Measurements from ENCODE around the gene TAF11. TPM values are rescaled to one million over a fixed set of nuclear protein-coding genes. Genes with fewer than 3 reads are reported as not detected.
"Not testable (repeated sequence)": the region's sequence is repeated elsewhere in the genome, so short reads cannot be mapped to it uniquely, and the experiment has no call there.

Gene TAF11
- total and polyA plus RNA-seq, 2 donors, result 34.8 to 62.4 TPM

DNA sequence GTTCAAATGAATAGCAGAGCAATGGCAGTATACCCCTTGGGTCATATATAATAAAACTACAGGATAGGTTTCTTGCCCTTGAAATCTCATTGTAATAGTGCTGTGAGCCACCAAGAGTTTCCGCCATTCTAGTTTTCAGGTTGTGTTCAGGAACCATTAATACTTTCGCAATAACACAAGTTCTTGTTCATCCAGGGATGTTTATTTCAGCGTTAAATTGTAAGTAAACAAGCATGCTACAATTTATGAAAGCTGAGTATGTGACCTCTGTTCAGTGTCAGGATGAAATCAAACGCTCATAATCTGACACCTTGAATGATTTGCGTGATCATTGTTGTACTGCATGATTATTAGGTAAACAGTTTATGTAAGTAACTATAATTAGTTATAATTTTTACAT, 24.0 kb upstream of the TAF11 start:
- WGBS, result 97% methylated on average over 5 of the region's 5 CpGs
- Histone ChIP-seq H3K27ac (ENCODE audit: low read depth in 1 of 2, low read length in 1 of 2) (no peak overlapping the region), H3K9me3 (ENCODE audit: control insufficient read depth in 2 of 2, insufficient read depth in 1 of 2, low read length in 1 of 2) (no peaks in the 10 kb centered on the region), H3K4me1 (ENCODE audit: control insufficient read depth in 2 of 2, insufficient read depth in 2 of 2, low read length in 2 of 2) (peaks cover 0 to 5% of the 10 kb centered on the region in 2 donors), H3K36me3 (ENCODE audit: control insufficient read depth in 2 of 2, insufficient read depth in 2 of 2, low read length in 1 of 2) (no peaks in the 10 kb centered on the region), H3K4me3 (ENCODE audit: low read length in 2 of 2) (no peak overlapping the region), H3K27me3 (ENCODE audit: control insufficient read depth in 2 of 2, insufficient read depth in 1 of 2, low read length in 1 of 2) (no peaks in the 10 kb centered on the region)
- no peak for DNase-seq (ENCODE audit: low read depth in 6 of 9, low spot score in 9 of 9)

DNA sequence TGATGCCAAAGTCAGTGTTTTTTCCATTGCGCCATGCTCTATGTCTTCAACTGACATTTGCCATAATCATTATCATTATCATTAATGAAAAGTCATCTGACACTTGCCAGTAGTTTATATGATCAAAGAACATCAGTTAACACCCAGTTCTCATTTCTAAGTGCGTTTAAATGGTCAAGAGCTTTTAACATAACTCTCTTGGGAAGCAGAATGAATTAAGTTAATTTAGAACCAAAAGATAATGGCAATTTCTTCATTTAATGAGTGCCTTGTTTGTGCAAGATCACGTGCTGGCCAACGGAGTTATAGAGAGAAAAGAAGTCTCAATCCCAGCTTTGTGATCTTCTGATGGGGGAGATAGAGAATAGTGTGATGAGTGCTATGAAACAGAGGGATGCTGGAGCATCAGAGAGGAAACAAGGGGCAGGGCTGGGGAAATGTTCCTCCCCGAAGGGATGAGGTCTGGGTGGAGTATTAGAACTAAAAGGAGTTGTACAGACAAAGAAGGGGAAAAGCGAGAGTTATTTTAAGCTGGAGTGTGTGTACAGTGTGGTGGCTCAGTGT, 21.6 kb upstream of the TAF11 start:
- DNase-seq (ENCODE audit: low read depth in 6 of 9, low spot score in 9 of 9), result no peak
- Histone ChIP-seq H3K36me3 (ENCODE audit: control insufficient read depth in 2 of 2, insufficient read depth in 2 of 2, low read length in 1 of 2) (no peaks in the 10 kb centered on the region), H3K4me3 (ENCODE audit: low read length in 2 of 2) (no peak overlapping the region), H3K9me3 (ENCODE audit: control insufficient read depth in 2 of 2, insufficient read depth in 1 of 2, low read length in 1 of 2) (no peaks in the 10 kb centered on the region), H3K4me1 (ENCODE audit: control insufficient read depth in 2 of 2, insufficient read depth in 2 of 2, low read length in 2 of 2) (peaks cover 0 to 5% of the 10 kb centered on the region in 2 donors), H3K27me3 (ENCODE audit: control insufficient read depth in 2 of 2, insufficient read depth in 1 of 2, low read length in 1 of 2) (no peaks in the 10 kb centered on the region), H3K27ac (ENCODE audit: low read depth in 1 of 2, low read length in 1 of 2) (no peak overlapping the region)
- WGBS, result 97% methylated on average over 6 of the region's 6 CpGs

DNA sequence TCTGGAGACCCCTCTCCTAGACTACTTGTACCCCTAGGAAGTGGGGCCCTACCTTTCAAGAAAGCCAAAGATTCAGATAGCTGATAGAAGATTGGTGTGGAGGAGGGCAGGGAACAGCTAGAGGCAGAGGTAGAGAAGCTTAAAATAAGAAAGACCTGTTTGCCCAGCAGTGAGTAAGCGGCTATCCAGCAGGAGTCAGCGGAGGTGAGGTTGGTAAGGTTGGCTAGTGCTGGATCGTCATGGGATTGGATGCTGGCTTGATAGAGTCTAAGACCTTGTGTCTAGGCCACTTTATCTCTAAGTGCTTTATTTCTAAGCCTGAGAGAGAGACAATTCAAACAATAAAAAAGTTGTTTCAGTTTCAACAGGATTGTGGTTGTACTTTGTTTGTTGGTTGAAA, 20.4 kb upstream of the TAF11 start:
- Histone ChIP-seq H3K36me3 (ENCODE audit: control insufficient read depth in 2 of 2, insufficient read depth in 2 of 2, low read length in 1 of 2) (no peaks in the 10 kb centered on the region), H3K9me3 (ENCODE audit: control insufficient read depth in 2 of 2, insufficient read depth in 1 of 2, low read length in 1 of 2) (no peaks in the 10 kb centered on the region), H3K4me3 (ENCODE audit: low read length in 2 of 2) (no peak overlapping the region), H3K27me3 (ENCODE audit: control insufficient read depth in 2 of 2, insufficient read depth in 1 of 2, low read length in 1 of 2) (no peaks in the 10 kb centered on the region), H3K4me1 (ENCODE audit: control insufficient read depth in 2 of 2, insufficient read depth in 2 of 2, low read length in 2 of 2) (peaks cover 0 to 5% of the 10 kb centered on the region in 2 donors), H3K27ac (ENCODE audit: low read depth in 1 of 2, low read length in 1 of 2) (no peak overlapping the region)
- 98% methylated on average over 3 of the region's 3 CpGs for WGBS
- DNase-seq (ENCODE audit: low read depth in 6 of 9, low spot score in 9 of 9), result no peak

DNA sequence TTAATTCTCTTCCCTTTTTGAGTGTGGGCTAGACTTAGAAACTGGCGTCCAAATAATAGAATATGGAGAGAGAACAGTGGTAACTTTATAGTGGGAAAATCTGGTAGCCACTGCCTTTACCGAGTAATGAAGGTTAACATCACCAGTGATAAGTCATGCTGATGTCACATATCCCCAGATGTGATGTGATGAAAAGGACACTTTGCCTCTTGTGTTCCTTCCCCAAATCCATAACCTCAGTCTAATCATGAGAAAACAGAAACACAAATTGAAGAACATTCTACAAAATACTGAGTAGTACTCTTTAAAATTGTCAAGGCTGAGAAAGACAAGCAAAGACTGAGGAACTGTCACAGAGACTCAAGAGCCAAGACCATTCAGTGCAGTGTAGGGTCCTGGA, 19.0 kb upstream of the TAF11 start:
- Histone ChIP-seq H3K27ac (ENCODE audit: low read depth in 1 of 2, low read length in 1 of 2) (no peak overlapping the region), H3K9me3 (ENCODE audit: control insufficient read depth in 2 of 2, insufficient read depth in 1 of 2, low read length in 1 of 2) (no peaks in the 10 kb centered on the region), H3K4me3 (ENCODE audit: low read length in 2 of 2) (no peak overlapping the region), H3K4me1 (ENCODE audit: control insufficient read depth in 2 of 2, insufficient read depth in 2 of 2, low read length in 2 of 2) (no peaks in the 10 kb centered on the region), H3K36me3 (ENCODE audit: control insufficient read depth in 2 of 2, insufficient read depth in 2 of 2, low read length in 1 of 2) (no peaks in the 10 kb centered on the region), H3K27me3 (ENCODE audit: control insufficient read depth in 2 of 2, insufficient read depth in 1 of 2, low read length in 1 of 2) (no peaks in the 10 kb centered on the region)
- DNase-seq (ENCODE audit: low read depth in 6 of 9, low spot score in 9 of 9), result no peak
- WGBS, result 100% methylated on average over 2 of the region's 2 CpGs

DNA sequence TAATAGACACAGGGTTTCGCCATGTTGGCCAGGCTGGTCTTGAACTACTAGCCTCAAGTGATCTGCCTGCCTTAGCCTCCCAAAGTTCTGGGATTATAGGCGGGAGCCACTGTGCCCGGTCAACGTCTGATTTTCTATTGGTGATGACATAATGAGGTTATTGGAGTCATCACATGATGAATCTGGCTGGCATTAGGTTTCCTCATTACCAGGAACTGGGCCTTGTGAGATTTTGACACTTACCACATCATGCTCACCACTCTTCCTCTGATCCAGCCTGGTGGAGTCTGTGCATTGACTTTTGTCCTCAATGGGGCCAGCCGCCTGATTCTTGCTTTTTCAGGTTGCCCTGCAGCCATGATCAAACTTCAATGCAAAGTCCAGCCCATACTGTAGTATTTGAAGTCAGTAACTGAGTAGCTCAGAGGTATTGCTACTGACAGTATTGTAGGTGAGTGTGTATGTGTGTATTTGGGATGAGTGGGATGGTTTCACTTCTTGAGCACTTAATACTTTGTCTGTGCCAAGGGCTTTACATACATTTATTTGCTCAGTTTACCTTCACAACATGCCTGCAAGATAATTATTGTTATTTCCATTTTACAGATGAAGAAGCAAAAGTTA, 17.3 kb upstream of the TAF11 start:
- no peak for DNase-seq (ENCODE audit: low read depth in 6 of 9, low spot score in 9 of 9)
- H3K9me3 ChIP-seq (ENCODE audit: control insufficient read depth in 2 of 2, insufficient read depth in 1 of 2, low read length in 1 of 2), result no peaks in the 10 kb centered on the region
- no peaks in the 10 kb centered on the region for H3K4me1 ChIP-seq (ENCODE audit: control insufficient read depth in 2 of 2, insufficient read depth in 2 of 2, low read length in 2 of 2)
- H3K27ac ChIP-seq (ENCODE audit: low read depth in 1 of 2, low read length in 1 of 2), result no peak overlapping the region
- no peaks in the 10 kb centered on the region for H3K27me3 ChIP-seq (ENCODE audit: control insufficient read depth in 2 of 2, insufficient read depth in 1 of 2, low read length in 1 of 2)
- no peak overlapping the region for H3K4me3 ChIP-seq (ENCODE audit: low read length in 2 of 2)
- WGBS, result 89% methylated on average over 5 of the region's 5 CpGs
- no peaks in the 10 kb centered on the region for H3K36me3 ChIP-seq (ENCODE audit: control insufficient read depth in 2 of 2, insufficient read depth in 2 of 2, low read length in 1 of 2)

DNA sequence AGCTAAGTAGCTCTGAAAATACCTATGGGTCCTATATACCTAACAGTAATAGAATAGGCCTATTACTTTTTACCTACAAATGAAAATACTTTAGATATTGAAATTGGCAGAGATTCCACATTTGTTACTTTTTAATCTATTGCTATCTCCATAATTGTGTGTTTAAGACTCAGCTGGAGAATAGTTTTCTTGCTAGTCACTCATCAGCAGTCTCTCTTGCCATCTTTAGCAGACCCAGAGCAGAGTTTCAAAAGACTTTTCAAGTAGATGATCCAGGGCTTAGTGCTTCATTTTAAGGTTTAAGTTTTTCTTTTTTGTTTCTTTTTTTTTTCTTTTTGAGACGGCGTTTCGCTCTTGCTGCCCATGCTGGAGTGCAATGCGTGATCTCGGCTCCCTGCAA, 14.1 kb upstream of the TAF11 start:
- 98% methylated on average over 5 of the region's 5 CpGs for WGBS
- Histone ChIP-seq H3K9me3 (ENCODE audit: control insufficient read depth in 2 of 2, insufficient read depth in 1 of 2, low read length in 1 of 2) (no peaks in the 10 kb centered on the region), H3K36me3 (ENCODE audit: control insufficient read depth in 2 of 2, insufficient read depth in 2 of 2, low read length in 1 of 2) (no peaks in the 10 kb centered on the region), H3K4me3 (ENCODE audit: low read length in 2 of 2) (no peak overlapping the region), H3K27me3 (ENCODE audit: control insufficient read depth in 2 of 2, insufficient read depth in 1 of 2, low read length in 1 of 2) (no peaks in the 10 kb centered on the region), H3K27ac (ENCODE audit: low read depth in 1 of 2, low read length in 1 of 2) (no peak overlapping the region), H3K4me1 (ENCODE audit: control insufficient read depth in 2 of 2, insufficient read depth in 2 of 2, low read length in 2 of 2) (no peaks in the 10 kb centered on the region)
- DNase-seq (ENCODE audit: low read depth in 6 of 9, low spot score in 9 of 9), result no peak

DNA sequence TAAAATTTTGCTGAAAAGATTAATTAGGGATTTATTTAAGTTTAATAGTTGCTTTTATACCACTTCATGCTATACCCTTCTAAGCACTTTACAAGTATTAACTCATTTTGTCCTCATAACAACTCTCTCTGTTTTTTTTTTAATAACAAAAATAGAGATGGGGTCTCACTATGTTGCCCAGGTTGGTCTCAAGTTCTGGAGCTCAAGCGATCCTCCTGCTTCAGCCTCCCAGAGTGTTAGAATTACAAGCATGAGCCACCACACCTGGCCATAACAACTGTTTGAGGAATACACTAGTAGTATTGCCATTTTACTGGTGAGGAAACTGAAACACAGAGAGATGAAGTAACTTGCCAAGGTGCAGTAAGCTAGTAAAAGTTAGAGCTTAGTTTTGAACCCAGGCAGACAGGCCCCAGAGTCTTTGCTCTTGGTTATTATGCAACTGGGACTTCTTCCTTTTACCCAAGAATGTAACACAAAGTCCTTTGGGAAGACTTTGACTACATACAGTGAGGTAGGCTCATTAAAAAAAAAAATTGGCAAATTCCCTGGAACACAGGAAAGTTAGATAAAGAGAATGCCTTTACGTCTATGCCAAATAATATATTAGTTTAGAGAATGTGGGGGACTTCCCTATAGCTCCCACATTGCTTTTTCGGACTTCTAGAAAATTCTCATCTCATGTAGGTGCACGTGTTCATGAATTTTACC, 12.6 kb upstream of the TAF11 start:
- Histone ChIP-seq H3K27me3 (ENCODE audit: control insufficient read depth in 2 of 2, insufficient read depth in 1 of 2, low read length in 1 of 2) (no peaks in the 10 kb centered on the region), H3K27ac (ENCODE audit: low read depth in 1 of 2, low read length in 1 of 2) (no peak overlapping the region), H3K4me1 (ENCODE audit: control insufficient read depth in 2 of 2, insufficient read depth in 2 of 2, low read length in 2 of 2) (no peaks in the 10 kb centered on the region), H3K4me3 (ENCODE audit: low read length in 2 of 2) (no peak overlapping the region), H3K9me3 (ENCODE audit: control insufficient read depth in 2 of 2, insufficient read depth in 1 of 2, low read length in 1 of 2) (no peaks in the 10 kb centered on the region), H3K36me3 (ENCODE audit: control insufficient read depth in 2 of 2, insufficient read depth in 2 of 2, low read length in 1 of 2) (no peaks in the 10 kb centered on the region)
- DNase-seq (ENCODE audit: low read depth in 6 of 9, low spot score in 9 of 9), result no peak
- 86% methylated on average over 4 of the region's 4 CpGs for WGBS

DNA sequence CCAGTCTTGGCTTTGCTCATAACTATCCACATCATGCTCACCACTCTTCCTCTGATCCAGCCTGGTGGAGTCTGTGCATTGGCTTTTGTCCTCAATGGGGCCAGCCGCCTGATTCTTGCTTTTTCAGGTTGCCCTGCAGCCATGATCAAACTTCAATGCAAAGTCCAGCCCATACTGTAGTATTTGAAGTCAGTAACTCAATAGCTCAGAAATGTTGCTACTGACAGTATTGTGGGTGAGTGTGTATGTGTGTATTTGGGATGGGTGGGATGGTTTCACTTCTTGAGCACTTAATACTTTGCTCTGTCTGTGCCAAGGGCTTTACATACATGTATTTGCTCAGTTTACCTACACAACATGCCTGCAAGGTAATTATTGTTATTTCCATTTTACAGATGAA, 11.9 kb upstream of the TAF11 start:
- H3K9me3 ChIP-seq (ENCODE audit: control insufficient read depth in 2 of 2, insufficient read depth in 1 of 2, low read length in 1 of 2); H3K27ac ChIP-seq (ENCODE audit: low read depth in 1 of 2, low read length in 1 of 2); H3K4me1 ChIP-seq (ENCODE audit: control insufficient read depth in 2 of 2, insufficient read depth in 2 of 2, low read length in 2 of 2); H3K36me3 ChIP-seq (ENCODE audit: control insufficient read depth in 2 of 2, insufficient read depth in 2 of 2, low read length in 1 of 2); H3K27me3 ChIP-seq (ENCODE audit: control insufficient read depth in 2 of 2, insufficient read depth in 1 of 2, low read length in 1 of 2); H3K4me3 ChIP-seq (ENCODE audit: low read length in 2 of 2); DNase-seq (ENCODE audit: low read depth in 6 of 9, low spot score in 9 of 9): not testable (repeated sequence)
- 100% methylated on average over 1 of the region's 1 CpG for WGBS

DNA sequence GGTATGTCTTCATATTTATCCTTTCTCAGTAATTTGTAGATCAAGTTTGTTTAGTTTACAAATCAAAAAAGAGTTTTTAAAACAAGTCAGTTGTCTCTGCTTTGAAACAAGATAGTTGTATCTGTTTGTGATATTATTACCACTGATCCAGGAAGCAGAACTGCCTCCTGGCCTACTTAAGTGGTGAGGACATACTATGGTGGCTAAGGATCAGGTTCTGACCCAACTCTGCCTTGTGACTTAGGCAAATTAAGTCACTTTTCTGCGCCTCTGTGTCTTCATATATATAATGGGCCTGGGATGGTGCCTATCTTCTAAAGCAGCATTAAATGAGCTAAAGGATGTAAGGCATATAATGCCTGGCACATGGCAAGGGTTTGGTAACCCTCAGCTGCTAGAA, 9.9 kb upstream of the TAF11 start:
- Histone ChIP-seq H3K4me3 (ENCODE audit: low read length in 2 of 2) (no peak overlapping the region), H3K36me3 (ENCODE audit: control insufficient read depth in 2 of 2, insufficient read depth in 2 of 2, low read length in 1 of 2) (no peaks in the 10 kb centered on the region), H3K27me3 (ENCODE audit: control insufficient read depth in 2 of 2, insufficient read depth in 1 of 2, low read length in 1 of 2) (no peaks in the 10 kb centered on the region), H3K4me1 (ENCODE audit: control insufficient read depth in 2 of 2, insufficient read depth in 2 of 2, low read length in 2 of 2) (no peaks in the 10 kb centered on the region), H3K27ac (ENCODE audit: low read depth in 1 of 2, low read length in 1 of 2) (peak overlapping the region in 1 of 2 donors; percentile 5), H3K9me3 (ENCODE audit: control insufficient read depth in 2 of 2, insufficient read depth in 1 of 2, low read length in 1 of 2) (no peaks in the 10 kb centered on the region)
- WGBS, result 93% methylated on average over 1 of the region's 1 CpG
- DNase-seq (ENCODE audit: low read depth in 6 of 9, low spot score in 9 of 9), result no peak

All from thymus (tissue), 11 donors.